RCC 7860 (cell line): ENCODE results near the gene ALG11.

Experiments
- DNase-seq: peaks from one replicate; pipeline ENCODE4 v3.0.0-alpha.2; 2015; ENCODE audit warnings: low spot score
- FAIRE-seq: peaks from 2 replicates; lab custom pipeline; 2012; peaks lifted over from hg19 to GRCh38; lab: Jason Lieb, UNC

ALG11 gene

GRCh38 chr13:51997186-51997585 is 15.0 kb upstream of the ALG11 start:
- DNase-seq (no peak), FAIRE-seq (no peak)

- DNase-seq: no peak
- no peak for FAIRE-seq
Observed at GRCh38 chr13:51997641-51998330, 14.4 kb upstream of the ALG11 start.

GRCh38 chr13:51998723-51999509 is 13.3 kb upstream of the ALG11 start:
- DNase-seq (no peak), FAIRE-seq (no peak)

- FAIRE-seq: no peak
- DNase-seq: peak; percentile 24
Observed at GRCh38 chr13:51999510-51999911, 12.7 kb upstream of the ALG11 start.

- no peak for DNase-seq
- no peak for FAIRE-seq
Observed at GRCh38 chr13:51999921-52000320, 12.3 kb upstream of the ALG11 start.

GRCh38 chr13:52001120-52001731 is 11.0 kb upstream of the ALG11 start:
- DNase-seq (peak; percentile 47), FAIRE-seq (no peak)

- FAIRE-seq (no peak), DNase-seq (no peak)
Observed at GRCh38 chr13:52002361-52002760, 9.8 kb upstream of the ALG11 start.

GRCh38 chr13:52003541-52003940 is 8.7 kb upstream of the ALG11 start:
- DNase-seq (no peak), FAIRE-seq (no peak)

GRCh38 chr13:52004511-52005170 is 7.6 kb upstream of the ALG11 start:
- FAIRE-seq: no peak

GRCh38 chr13:52005841-52006522 is 6.2 kb upstream of the ALG11 start:
- FAIRE-seq (no peak), DNase-seq (no peak)

More at GRCh38 chr13:52004511-52005170, 7.6 kb upstream of the ALG11 start:
- DNase-seq: no peak

GRCh38 chr13:52006523-52007245 is 5.5 kb upstream of the ALG11 start:
- DNase-seq (no peak), FAIRE-seq (no peak)

GRCh38 chr13:52009946-52010345 is 2.3 kb upstream of the ALG11 start:
- DNase-seq (no peak), FAIRE-seq (no peak)

- no peak for DNase-seq
- no peak for FAIRE-seq
Observed at GRCh38 chr13:52010890-52011631, 1.1 kb upstream of the ALG11 start, which contains the start of gene ATP7B. TSS of gene ATP7B (minus strand) at chr13:52011450. CDS start at chr13:52011337, 113 bp downstream.

GRCh38 chr13:52012512-52012836 is 276 bp downstream of the ALG11 start:
- FAIRE-seq (no peak), DNase-seq (no peak)

- DNase-seq: no peak
- FAIRE-seq: no peak
Observed at GRCh38 chr13:52016296-52016695, 4.1 kb downstream of the ALG11 start.

- FAIRE-seq (no peak), DNase-seq (no peak)
Observed at GRCh38 chr13:52020191-52020590, 8.0 kb downstream of the ALG11 start.

GRCh38 chr13:52022356-52022755 is 10.2 kb downstream of the ALG11 start:
- no peak for FAIRE-seq
- DNase-seq: no peak

GRCh38 chr13:52024481-52024880 is 12.3 kb downstream of the ALG11 start, which contains the start of gene UTP14C:
TSS of gene UTP14C (plus strand) at chr13:52024691. CDS start at chr13:52028805, 4,114 bp downstream.
- no peak for DNase-seq
- FAIRE-seq: no peak

- DNase-seq (no peak), FAIRE-seq (no peak)
Observed at GRCh38 chr13:52025475-52026245, 13.5 kb downstream of the ALG11 start.
